ENCODE results near the gene TTC9C.
"Not testable (repeated sequence)": the region's sequence is repeated elsewhere in the genome, so short reads cannot be mapped to it uniquely, and the experiment has no call there.

TTC9C gene

DNA sequence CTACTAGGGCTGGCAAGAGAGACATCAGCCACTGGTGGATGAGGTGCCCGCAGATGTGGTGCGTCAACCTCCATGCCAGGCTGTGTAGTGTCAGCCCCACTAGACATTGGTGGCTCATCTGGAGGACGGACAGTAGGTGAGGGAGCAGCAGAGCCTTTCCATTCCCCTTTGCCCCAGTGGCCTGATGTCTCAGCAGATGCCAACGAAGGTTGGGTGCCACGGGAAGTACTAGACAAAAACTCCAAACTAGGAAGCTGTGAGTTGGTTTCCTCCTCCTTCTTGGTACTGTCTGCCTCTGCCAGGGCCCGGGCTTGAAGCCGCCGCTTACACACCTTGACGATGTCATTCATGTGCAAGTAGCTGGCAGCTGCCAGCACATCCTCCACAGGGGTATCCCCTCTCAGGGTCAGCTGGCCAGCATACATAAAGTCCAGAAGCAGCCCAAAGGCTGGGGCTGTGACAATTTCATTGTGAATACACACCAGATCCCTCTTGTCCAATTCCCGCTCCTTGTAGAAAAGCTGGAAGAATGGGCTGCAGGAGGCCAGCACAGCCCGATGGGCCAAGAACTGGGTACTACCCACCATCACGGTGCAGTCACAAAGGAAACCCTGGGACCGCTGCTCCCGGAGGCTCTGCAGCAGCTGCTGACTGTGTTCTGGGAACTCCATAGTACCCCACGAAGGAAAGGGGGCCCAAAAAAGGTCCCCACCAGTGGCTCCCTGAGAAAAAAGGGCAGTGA, 24.9 kb downstream of the TTC9C start:
- DNase-seq: no peak

DNA sequence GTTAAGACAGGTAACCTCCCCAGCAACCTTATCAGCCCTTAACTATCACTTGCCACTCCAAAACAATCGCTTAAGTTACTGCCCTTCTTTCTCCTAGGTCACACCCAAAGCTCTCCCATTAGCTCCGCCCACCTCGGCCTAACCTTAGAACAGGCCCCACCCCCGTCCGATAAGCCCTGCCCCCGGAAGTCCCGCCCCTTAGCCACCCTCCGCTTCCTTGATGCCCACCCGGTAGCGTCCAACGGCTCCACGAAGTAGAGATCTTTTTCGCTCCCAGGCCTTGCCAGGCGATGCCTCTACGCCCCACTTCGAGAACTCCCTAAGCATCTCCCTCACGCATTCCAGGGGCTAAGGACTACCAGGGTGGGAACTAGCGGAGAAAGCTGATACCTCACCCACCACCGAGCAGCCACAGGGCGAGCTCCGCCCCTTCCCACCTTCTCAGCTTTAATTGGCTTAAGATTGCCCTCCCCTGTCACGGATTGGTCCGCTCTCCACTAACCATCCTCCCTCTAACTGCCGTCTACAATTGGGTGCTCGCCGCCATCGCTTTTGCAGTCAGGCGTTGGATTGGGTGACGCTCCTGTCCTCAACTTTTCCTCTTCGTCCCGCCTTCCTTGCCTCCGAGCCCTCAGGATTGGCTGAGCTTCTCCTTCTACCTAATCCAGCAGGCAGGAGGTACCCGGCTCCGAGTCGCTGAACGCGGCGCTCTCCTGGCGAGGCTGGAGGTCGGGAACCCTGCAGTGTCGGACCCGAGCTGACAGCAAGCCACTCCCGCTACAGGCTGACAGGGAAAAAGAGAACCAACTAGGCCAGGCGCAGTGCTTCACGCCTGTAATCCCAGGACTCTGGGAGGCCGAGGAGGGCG, 25.7 kb downstream of the TTC9C start, which contains the start of gene ZBTB3:
Gene ZBTB3, minus strand, starts transcription at position 425 of the 868 bp plus-strand sequence. CDS start 496 bp downstream, outside the sequence.
- DNase-seq: peak; percentile 99

DNA sequence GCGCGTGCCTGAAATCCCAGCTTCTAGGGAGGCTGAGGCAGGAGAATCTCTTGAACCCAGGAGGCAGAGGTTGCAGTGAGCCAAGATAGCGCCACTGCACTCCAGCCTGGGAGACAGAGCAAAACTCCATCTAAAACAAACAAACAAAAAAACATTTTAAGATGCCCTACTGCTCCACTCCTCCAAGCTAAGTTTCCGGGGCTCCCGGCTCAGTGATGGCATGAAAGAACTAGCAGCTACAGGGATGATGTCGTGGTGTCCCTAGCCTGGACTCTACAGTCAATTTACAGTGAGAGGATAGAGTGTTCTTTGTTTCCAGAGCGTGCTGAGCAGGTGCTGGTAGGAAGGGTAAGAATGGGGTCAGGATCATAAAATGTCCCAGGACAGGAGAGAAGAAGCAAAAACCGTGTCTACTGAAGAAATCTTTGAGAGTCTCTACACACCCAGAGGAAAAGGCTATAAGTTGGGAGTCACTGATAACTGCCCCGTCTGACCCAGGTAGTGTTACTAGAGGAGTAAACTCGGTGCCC, 26.9 kb downstream of the TTC9C start:
- DNase-seq: no peak

DNA sequence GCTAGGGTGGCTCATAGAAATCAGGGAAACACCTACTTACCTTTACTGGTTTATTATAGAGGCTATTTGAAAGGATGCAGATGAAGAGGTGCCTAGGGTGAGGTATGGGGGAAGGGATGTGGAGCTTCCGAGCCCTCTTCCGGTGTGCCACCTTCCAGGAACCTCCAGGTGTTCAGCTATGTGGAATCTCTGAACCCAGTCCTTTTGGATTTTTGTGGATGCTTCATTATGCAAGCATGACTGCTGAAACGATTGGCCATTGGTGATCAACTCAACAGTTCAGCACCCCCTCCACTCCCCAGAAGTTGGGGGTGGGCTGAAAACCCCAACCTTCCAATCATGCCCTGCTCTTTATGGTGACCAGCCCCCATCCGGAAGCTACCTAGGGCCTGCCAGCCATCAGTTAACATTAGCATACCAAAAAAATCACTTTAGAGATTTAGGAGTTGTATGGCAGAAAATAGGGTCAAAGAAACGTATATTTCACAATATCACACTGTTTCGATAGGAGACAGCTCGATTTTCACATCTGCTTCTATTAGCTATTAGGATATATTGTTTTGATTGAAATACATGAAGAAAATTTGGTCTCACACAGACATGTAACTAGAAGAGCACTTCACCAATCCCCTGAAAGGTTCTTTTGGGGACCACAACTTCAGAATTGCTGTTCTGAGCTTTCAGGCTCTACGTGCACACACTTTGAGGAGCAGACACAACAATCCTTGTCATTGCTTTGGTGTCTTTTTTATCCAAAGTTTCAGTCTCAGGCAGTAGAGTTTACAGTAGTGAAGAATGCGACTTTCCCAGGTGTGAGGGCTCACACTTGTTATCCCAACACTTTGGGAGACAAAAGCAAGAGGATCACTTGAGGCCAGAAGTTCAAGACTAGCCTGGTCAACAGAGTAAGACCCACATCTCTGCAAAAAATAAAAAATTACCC, 29.8 kb downstream of the TTC9C start:
- no peak for DNase-seq

DNA sequence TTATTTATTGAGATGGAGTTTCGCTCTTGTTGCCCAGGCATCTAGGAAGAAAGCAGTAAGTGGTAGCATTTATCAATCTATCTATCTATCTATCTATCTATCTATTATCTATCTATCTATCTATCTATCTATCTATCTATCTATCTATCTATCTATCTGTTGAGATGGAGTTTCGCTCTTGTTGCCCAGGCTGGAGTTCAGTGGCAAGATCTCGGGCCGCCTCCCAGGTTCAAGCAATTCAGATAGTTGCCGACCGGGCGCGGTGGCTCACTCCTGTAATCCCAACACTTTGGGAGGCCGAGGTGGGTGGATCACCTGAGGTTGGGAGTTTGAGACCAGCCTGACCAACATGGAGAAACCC, 32.6 kb downstream of the TTC9C start:
- not testable (repeated sequence) for DNase-seq

DNA sequence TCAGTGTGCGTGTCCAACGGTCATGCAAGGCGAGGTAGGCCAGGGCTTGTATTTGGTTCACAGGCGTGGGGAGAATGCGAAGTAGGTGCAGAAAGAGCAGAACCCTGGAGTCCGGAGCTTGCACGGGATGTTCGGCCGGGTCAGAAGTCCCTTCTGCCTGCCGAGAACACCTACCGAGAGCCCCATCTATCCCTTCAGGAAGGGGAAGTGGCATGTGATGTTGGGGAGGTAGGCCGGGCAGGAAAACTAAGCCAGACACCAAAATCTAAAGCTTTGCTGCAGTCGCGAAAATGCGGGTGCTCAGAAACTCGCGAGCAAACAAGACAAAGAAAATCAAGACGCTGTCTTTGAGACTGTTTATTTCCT, 42.5 kb downstream of the TTC9C start:
- peak; percentile 59 for DNase-seq

DNA sequence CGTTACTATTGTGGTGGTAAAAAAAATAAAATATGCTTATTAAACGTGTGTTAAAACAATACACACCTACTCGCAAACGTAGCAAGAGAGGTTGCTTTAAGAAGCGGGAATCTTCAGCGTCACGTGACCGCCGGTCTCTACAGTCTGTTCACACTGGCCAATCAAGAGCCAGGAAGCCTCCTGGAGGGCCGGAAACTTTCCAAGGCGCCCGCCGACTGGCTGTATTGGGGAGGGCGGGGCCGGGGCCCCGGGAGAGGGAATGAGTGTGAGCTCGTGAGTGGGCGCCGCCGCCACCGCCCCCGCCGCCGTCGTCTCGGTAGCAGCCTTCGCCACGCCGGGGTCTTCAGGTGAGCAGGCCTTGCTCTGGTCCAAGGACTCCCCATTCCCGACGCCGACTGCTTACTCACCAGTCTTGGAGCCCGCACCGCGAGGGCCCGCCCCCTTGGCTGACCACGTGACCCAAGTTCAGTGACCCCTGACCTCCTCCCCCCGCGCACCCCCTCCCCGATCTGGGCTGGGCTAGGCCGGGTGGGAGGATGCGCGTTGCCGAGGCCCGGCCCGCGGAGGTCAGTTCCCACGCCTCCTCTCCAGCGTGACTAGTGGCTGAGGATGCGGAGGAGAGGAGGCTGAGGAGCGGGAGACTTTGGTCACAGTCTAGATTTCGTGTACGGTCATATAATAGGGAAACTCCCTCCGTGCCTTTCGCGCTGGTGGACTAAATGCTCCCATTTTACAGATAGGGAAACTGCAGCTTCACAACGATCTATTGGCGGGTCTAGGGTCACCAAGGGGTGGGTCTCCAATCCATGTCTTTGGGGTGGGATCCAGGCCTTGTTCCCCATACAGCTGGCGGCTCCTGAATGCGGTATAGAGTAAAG, 43.1 kb downstream of the TTC9C start, which contains the start of gene TAF6L:
Gene TAF6L, plus strand, starts transcription at position 253 of the 878 bp plus-strand sequence. CDS start 4,388 bp downstream, outside the sequence.
- peak; percentile 99 for DNase-seq

DNA sequence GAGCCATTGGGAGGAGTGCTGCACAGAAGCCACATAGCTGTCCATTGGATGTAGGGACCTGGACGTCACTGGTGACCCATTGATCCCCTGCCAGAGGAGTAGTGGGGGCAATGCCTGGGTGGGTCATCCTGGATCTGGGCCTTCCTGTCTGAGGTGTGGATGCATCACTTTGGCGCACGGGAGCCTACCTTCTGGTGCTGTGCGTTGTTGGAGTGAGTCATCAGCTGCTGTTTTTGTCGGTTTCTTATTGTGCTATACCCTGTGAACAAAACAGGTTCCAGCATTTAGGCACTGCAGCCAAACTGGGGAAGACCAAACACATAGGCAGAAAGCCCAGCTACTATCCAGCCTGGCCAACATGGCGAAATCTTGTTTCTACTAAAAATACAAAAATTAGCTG, 46.1 kb downstream of the TTC9C start:
- DNase-seq: no peak

DNA sequence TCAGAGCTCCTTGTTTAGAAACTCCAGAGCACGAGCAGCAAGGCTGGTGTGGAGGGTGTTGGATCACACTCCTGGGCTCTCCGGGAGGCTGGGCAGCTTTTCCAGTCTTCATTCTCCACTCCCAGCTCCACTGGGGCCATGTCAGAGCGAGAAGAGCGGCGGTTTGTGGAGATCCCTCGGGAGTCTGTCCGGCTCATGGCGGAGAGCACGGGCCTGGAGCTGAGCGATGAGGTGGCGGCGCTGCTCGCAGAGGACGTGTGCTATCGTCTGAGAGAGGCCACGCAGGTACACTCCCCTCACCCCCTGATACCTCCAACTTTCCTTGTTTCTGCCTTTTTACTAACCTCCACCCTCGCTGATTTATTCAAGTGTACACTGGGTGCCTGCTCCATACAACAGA, 47.4 kb downstream of the TTC9C start:
- no peak for DNase-seq

DNA sequence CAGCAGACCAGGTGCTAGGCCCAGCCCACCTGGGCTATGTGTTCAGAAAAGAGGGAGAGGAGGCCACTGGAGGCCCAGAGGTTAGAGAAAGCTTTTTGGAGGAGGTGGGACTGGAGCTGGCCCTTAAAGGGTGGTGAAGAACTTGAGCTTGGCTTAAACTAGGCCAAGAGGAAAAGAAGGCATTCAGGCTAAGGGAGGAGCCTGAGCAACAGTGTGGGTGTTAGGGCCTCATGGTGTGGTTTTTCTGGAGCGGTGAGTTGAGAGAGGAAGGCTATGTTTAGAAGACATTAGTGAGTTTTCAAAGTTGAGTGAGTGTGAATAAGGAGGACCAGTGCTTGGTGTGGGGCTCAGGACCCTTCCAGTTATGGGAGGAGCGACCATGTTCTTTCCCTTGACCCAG, 49.1 kb downstream of the TTC9C start:
- no peak for DNase-seq

DNA sequence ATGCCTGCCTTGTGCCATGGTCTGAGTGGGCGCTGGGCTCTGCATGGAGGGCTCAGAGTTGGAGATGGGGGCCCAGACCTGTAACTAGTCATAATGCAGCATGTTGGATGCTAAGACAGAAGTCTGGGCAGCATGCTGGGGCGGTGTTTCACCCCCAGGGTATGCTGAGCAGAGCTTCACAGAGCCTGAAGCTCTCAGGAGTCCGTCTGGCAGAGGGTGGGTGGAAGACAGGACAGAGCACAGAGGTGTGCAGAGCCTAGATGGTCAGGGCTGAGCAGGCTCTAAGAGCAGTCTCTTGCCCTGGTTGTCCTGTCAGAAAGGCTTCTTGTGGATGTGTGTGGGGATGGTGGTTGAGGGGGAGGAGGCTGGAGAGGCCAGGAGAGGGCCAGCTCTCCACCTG, 50.2 kb downstream of the TTC9C start:
- no peak for DNase-seq

DNA sequence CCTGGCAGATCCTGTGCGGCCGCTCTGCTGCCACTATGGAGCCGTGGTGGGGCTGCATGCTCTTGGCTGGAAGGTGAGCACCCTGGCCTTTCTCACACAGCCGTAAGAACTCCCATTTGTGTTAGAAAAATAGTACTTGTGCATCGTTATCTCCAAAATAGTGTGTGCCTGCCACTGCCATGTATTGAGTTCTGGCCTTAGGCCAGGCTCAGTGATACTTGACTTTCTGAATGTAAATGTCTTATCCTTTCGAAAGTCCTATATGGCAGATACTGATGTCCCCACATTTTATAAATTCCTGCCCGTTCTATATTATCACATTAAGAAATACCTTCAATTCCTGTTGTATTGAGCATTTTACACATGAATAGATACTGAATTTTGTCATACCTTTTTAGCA, 54.5 kb downstream of the TTC9C start:
- no peak for DNase-seq

DNA sequence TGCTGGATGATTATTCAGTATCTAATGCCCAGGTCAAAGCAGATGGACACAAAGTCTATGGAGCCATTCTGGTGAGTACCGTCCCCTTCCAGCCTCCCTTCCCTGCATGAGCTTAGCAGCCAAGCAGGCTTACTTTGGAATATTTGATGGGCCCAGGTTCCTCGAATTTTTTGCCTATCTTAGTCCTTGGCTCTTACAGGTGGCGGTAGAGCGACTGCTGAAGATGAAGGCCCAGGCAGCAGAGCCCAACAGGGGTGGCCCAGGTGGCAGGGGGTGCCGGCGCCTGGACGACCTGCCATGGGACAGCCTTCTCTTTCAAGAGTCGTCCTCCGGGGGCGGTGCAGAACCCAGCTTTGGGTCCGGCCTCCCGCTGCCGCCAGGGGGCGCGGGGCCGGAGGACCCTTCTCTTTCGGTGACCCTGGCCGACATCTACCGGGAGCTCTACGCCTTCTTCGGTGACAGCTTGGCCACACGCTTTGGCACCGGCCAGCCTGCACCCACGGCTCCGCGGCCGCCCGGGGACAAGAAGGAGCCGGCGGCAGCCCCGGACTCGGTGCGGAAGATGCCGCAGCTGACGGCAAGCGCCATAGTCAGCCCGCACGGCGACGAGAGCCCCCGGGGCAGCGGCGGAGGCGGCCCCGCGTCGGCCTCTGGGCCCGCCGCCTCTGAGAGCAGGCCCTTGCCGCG, 58.2 kb downstream of the TTC9C start:
- peak; percentile 92 for DNase-seq

DNA sequence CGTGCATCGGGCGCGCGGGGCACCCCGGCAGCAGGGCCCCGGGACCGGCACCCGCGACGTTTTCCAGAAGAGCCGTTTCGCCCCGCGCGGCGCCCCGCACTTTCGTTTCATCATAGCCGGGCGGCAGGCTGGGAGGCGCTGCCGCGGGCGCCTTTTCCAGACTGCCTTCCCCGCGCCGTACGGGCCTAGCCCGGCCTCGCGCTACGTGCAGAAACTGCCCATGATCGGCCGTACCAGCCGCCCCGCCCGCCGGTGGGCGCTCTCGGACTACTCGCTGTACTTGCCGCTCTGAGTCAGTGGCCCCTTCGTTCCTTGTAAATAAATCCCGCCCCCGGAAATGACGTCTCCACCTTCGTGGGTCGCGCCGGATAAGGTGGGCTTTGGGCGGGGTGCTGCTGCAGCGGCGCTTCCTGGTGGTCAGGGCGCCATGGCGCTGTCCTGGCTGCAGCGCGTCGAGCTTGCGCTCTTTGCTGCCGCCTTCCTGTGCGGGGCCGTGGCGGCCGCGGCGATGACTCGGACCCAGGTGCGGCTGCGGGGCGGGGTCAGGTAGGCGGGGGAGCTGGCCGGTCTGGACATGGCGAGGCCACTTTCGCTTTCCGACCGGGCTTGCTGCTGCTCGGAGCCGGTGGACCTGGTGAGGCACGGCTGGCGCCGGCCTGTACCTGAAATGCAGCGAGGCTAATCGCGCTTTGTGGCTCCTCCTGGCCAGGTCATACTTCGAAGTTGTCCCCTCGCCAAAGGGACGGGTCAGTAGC, 58.9 kb downstream of the TTC9C start, which contains the start of gene TMEM179B:
Gene TMEM179B, plus strand, starts transcription at position 398 of the 755 bp plus-strand sequence. Its CDS starts 30 bp downstream, at position 428.
- peak; percentile 97 for DNase-seq
